Lung (tissue), 12 donors: ENCODE data around the gene AGBL4. TPM values are rescaled to one million over a fixed set of nuclear protein-coding genes. Genes with fewer than 3 reads are reported as not detected.
A peak's percentile ranks its signal among the peaks of the same experiment; 100 is the strongest.

Source experiments
- ATAC-seq: fragments of 200-7000 bp; cut with Tn5 transposase; one replicate; pipeline ENCODE4 v1.9.1; 2020; ENCODE audit warnings: moderate number of reproducible peaks; ENCODE audit not compliant: insufficient read depth, low FRiP score
- DNase-seq, 3 donors: peaks; one replicate each; pipeline ENCODE4 v3.0.0-alpha.2; 2013 to 2017
- H3K27ac ChIP-seq, 2 donors: one replicate each; pipeline ENCODE4 v1.5.1; 2013; ENCODE audit warnings: mild to moderate bottlenecking in 2 of 2, moderate library complexity in 2 of 2, control low read depth in 1 of 2, inconsistent platforms in 1 of 2, low read depth in 1 of 2, low read length in 1 of 2
- H3K27me3 ChIP-seq, 3 donors: one replicate each; pipeline ENCODE4 v1.5.1; 2013; ENCODE audit warnings: low read length in 2 of 3; ENCODE audit not compliant: control insufficient read depth in 3 of 3, insufficient read depth in 3 of 3
- H3K36me3 ChIP-seq, 4 donors: one replicate each; pipeline ENCODE4 v1.5.1; 2013; ENCODE audit warnings: low read length in 4 of 4, mild to moderate bottlenecking in 1 of 4, moderate library complexity in 1 of 4; ENCODE audit not compliant: control insufficient read depth in 4 of 4, insufficient read depth in 4 of 4
- H3K4me1 ChIP-seq, 5 donors: one replicate each; pipeline ENCODE4 v1.5.1; 2013; ENCODE audit warnings: low read length in 5 of 5, mild to moderate bottlenecking in 2 of 5, moderate library complexity in 1 of 5; ENCODE audit not compliant: control insufficient read depth in 5 of 5, insufficient read depth in 5 of 5
- H3K4me3 ChIP-seq: one replicate; pipeline ENCODE4 v1.5.1; 2013; ENCODE audit warnings: mild to moderate bottlenecking, control low read depth, moderate library complexity
- H3K9ac ChIP-seq, 2 donors: one replicate each; pipeline ENCODE4 v1.5.1; 2013; ENCODE audit warnings: low read length in 2 of 2, control low read depth in 1 of 2; ENCODE audit not compliant: insufficient read depth in 1 of 2
- H3K9me3 ChIP-seq, 4 donors: one replicate each; pipeline ENCODE4 v1.5.1; 2013; ENCODE audit warnings: low read length in 3 of 4, mild to moderate bottlenecking in 1 of 4, moderate library complexity in 1 of 4; ENCODE audit not compliant: control insufficient read depth in 4 of 4, insufficient read depth in 3 of 4
- CTCF ChIP-seq: IDR thresholded peaks from 2 replicates; pipeline ENCODE4 v1.5.1; 2012; ENCODE audit warnings: mild to moderate bottlenecking; ENCODE audit errors: control extremely low read depth, extremely low read depth
- WGBS, 2 donors: extraction: QIAGEN DNeasy Blood & Tissue Kit; methylation state at CpG; one replicate each; pipeline ENCODE4 v1.1.7; 2013; 5-methylcytosine and 5-hydroxymethylcytosine counted together
- polyA plus RNA-seq, 2 donors: library from polyadenylated mRNA; stranded (reverse); fragments of 200-250 nt; gene quantifications; one replicate each; pipeline ENCODE4 v1.2.1, GENCODE V29; 2013
- total RNA-seq, 2 donors: library from RNA; depleted of rRNA in 1 of 2; stranded (reverse); fragments of >200 nt in 1 of 2; gene quantifications; one replicate each; pipeline ENCODE4 v1.2.1, GENCODE V29; 2014 to 2021
- donor health status: control.
- donor health status: control.
- donor health status: Bipolar disorder and iron deficiency.
- donor health status: healthy.
- donor health status: DM: yes; HTN: yes; CAD: no.

AGBL4 gene
- total and polyA plus RNA-seq, 4 donors, result 0.24 to 7.5 (median 2.6) TPM

GRCh38 chr1:48616710-48617109, 1407.0 kb downstream of the AGBL4 start:
- TF ChIP-seq CTCF, result no peak
- Histone ChIP-seq H3K4me1 (peaks cover 0 to 7% (median 0%) of the 10 kb centered on the region in 5 donors), H3K27me3 (no peaks in the 10 kb centered on the region), H3K9me3 (no peaks in the 10 kb centered on the region), H3K9ac (no peak overlapping the region), H3K4me3 (no peak overlapping the region), H3K27ac (no peak overlapping the region), H3K36me3 (no peaks in the 10 kb centered on the region)
- no peak for DNase-seq
- ATAC-seq, result no peak
- WGBS, 2 donors, result 17 to 27% methylated on average over 2 of the region's 2 CpGs

GRCh38 chr1:48611841-48612240, 1411.9 kb downstream of the AGBL4 start:
- ATAC-seq (no peak), DNase-seq (no peak)
- Histone ChIP-seq H3K36me3 (no peaks in the 10 kb centered on the region), H3K4me1 (peaks cover 0 to 4% (median 0%) of the 10 kb centered on the region in 5 donors), H3K9me3 (no peaks in the 10 kb centered on the region), H3K4me3 (no peak overlapping the region), H3K9ac (no peak overlapping the region), H3K27ac (no peak overlapping the region), H3K27me3 (no peaks in the 10 kb centered on the region)
- TF ChIP-seq CTCF, result no peak
- WGBS, 2 donors, result 51 to 57% methylated on average over 2 of the region's 2 CpGs

- H3K9ac ChIP-seq, result no peak overlapping the region
- DNase-seq (peak in 1 of 3 donors; percentile 10), ATAC-seq (peak; percentile 27)
- peak overlapping the region in 1 of 2 donors; percentile 17 for H3K27ac ChIP-seq
- no peak for TF ChIP-seq CTCF
- no peak overlapping the region for H3K4me3 ChIP-seq
- no peaks in the 10 kb centered on the region for H3K9me3 ChIP-seq
- H3K4me1 ChIP-seq, result peaks cover 0 to 4% (median 0%) of the 10 kb centered on the region in 5 donors
- no peaks in the 10 kb centered on the region for H3K36me3 ChIP-seq
- H3K27me3 ChIP-seq, result no peaks in the 10 kb centered on the region
- 47 to 71% methylated on average over 3 of the region's 3 CpGs for WGBS, 2 donors
Measured at GRCh38 chr1:48610628-48611542, 1412.9 kb downstream of the AGBL4 start.
